NCI-H2029 treated with DMSO at 0.1 percent for 48 hours (cell line): ENCODE results near the gene BRD4.

ENCODE experiments used
- DNase-seq: peaks from one replicate; lab custom pipeline; 2025; lab: John Stamatoyannopoulos, UW

The BRD4 gene

DNA sequence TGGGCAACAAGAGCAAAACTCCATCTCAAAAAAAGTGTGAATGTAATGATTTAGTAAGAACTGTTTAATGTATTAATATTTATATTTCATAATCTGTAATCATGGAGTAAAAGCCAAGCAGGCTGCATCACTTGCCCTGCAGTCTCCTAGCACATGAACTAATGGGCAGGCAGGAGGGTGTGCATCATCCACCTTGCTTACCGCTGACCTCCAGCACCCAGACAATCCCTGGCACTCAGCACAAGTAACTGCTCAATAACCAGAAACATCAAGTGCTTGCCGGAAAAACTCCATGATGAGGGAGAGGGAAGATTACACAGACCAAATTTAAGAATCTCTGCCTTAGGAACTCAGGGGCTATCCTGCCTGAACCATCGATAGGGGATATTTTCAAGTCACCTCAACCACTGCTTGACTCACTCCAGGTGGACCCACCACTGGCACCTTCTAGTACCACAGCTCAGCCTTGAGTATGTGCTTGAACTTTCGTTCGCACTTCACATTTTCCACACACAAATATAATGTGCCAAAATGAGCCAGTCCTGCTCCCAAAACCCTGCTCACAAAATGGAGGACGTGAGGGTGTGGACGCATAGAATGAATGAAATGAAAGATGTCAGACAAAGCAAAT, 18.6 kb downstream of the BRD4 start:
- DNase-seq = no peak

DNA sequence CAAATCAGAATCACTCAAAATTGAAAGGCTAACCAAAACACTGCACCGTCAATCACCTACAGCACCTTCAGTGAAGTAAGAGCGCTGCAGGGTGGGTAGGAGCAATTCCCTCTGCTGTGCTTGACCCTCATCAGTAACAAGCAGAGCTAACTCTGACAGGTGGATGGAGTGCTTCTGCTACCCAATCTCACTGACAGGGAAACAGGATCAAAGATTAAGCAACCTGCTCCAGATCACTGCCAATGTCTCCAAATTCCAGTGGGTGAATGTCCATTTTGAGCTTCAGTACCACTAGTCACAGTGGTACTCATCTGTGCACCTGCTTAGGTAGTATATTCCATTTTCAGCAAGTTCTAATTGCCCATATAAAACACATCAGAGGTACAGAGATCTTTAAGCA, 25.2 kb downstream of the BRD4 start:
- DNase-seq = no peak

DNA sequence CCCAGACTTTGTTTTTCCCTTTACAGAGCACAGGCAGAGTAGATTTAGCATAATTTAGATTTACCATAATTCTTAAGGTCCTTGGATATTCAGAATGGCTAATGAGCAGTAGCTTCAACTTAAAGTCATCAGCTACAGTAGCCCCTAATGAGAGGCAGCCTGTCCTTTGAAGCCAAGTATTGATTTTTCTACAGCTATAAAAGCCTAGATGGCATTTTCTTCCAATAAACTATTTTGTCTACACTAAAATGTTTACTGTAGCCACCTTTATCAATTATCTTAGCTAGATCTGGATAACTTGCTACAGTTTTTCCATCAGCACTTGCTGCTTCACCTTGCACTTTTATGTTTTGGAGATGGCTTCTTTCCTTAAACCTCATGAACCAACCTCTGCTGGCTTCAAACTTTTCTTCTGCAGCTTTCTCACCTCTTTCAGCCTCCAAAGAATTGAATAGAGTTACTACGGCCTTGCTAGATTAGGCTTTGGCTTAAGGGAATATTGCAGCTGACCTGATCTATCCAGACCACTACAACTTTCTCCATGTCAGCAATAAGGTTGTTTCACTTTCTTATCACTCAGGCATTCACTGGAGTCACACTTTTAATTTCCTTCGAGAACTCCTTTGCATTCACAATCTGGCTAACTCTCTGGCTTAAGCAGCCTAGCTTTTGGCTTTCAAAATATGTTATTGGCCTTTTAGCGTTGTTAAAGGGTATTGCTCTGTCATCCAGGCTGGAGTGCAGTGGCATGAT, 26.6 kb downstream of the BRD4 start:
- DNase-seq = no peak

DNA sequence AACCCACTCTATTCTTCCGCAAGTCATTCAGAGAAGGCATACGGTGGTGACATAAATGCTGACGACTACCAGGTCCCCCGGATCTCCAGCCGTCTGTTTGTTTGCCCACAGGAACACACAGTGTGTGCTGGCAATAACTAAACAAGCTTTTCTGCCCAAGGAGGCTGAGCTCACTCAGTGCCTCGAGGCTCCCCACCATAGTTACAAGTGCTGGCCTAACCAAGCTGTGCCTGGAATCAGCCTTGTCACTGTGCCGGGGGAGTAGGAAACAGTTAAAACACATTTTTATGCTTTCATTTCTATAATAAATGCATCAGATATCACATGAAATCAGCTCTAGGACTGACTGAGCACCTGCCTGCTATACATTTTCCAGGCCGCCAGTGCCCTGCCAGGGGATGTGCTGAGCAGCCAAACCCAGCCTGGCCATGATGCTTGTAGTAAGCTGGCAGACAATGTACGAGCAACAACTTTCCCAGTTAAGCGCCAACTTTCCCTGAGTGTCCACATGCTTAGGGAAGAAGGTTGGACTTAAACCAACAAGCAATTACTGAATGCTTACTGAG, 28.1 kb downstream of the BRD4 start:
- DNase-seq = no peak

DNA sequence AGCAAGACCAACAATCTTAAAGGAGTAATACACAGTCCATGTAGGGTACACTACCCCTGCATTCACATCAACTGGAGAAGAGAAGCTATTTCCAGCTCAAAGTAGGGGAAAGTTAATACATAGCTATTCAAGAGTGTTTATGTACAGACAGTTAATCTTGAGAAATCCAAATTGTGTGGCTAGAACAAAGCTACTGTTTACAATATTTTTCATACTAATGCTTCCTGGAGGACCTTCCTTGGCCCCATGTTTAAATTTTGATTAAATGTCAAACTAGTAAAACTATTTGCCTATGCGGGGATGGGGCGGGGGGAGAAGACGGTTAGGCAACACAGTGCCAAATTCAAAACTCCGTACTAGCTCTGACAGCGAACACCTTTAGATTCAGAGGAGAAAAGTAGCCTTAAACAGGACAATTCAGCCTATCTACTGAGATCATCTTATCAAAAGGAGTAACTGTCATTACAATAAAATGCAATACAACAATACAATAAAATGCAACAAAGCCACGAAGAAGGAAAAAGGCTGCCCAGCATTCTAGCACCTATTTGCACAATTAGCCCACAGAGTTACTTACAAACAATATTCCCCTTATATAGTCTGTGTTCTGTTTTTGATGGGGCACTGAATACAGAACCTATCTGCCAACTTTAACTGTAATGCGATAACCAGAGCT, 29.1 kb downstream of the BRD4 start:
- no peak for DNase-seq

DNA sequence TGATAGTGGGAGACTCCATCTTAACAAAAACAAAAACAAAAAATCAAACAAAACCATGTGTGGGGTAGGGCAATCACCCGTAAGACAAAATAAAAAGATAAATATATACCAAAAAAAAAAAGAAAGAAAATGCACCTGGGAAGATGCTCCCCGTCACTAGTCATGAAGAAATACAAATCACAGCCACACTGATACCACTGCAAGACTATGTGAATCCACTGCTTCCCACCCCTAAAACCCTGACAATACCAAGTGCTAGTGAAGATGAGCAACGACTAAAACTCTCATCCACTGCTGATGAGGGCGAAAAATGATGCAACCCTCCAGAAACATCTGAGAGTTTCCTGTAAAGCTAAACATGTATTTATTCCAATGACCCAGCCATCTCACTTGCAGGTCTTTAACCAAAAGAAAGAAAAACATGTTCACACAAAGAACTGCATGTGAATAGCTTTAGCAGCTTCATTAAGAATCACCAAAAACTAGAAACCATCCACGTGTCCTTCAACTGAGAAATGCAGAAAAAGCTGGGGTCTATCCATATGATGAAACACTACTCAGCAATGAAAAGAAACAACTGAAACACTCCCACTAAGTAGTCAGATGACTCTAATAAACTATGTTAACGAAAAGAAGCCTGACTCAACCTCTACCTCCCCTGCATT, 31.7 kb downstream of the BRD4 start:
- no peak for DNase-seq

DNA sequence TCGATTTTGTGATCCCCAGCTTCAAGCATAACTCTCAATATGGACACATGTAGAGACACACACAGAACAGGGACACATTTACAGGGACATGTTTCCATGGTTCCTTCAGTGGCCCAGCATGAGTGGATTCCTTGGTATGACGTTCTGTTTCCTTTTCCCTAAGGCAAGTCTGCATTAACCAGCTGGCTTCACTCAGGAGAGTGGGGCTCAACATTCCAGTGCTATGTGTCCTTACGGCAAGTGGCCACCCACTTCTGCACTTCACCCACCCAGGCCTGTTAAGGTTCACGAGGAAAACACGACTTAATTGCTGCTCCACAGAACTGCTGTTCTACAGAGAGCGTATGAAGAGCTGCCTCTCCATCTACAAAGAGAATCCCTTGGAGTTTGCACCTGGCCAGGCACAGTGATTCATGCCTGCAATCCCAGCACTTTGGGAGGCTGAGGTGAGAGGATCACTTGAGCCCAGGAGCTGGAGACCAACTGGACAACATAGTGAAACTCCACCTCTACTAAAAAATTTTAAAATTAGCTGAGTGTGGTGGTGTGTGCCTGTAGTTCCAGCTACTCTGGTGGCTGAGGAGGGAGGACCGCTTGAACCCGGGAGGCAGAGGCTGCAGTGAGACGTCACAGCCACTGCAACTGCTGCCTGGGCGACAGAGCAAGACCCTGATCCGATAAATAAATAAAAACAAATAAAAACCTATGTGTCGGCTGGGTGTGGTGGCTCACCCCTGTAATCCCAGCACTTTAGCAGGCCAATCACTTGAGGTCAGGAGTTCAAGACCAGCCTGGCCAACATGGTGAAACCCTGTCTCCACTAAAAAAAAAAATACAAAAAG, 32.5 kb downstream of the BRD4 start:
- DNase-seq = no peak

DNA sequence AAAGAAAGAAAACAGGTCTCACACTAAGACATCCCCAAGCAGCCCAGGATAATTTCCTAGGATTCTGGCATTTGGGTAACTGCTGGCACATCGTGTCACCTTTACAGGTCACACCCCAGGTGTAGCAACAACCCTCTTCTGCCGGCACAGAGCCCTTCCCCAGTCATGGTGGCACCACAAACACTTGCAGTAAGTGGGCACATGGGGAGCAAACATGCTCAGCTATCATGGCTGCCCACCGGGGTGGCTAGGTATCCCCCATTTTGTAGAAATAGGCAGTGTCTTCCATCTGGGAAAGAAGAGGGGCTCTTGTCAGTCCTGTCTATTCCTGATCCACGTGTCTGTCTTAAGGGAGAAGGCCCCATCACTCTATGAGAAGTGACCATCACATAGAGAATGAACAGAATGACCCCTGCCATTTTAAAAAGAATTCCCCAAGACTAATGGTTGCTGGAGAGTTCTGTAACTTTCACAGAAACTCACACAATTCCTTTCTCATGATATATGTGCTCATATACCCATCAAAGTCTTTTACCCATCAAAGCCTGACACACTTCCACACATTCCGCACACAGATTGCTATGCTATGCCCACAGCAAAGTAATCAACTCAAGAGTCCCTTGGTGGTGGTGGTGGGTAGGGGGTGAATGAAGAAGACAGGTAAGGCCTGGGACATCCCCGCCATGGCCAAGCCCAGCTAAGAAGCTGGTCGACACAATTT, 33.3 kb downstream of the BRD4 start:
- DNase-seq = no peak

DNA sequence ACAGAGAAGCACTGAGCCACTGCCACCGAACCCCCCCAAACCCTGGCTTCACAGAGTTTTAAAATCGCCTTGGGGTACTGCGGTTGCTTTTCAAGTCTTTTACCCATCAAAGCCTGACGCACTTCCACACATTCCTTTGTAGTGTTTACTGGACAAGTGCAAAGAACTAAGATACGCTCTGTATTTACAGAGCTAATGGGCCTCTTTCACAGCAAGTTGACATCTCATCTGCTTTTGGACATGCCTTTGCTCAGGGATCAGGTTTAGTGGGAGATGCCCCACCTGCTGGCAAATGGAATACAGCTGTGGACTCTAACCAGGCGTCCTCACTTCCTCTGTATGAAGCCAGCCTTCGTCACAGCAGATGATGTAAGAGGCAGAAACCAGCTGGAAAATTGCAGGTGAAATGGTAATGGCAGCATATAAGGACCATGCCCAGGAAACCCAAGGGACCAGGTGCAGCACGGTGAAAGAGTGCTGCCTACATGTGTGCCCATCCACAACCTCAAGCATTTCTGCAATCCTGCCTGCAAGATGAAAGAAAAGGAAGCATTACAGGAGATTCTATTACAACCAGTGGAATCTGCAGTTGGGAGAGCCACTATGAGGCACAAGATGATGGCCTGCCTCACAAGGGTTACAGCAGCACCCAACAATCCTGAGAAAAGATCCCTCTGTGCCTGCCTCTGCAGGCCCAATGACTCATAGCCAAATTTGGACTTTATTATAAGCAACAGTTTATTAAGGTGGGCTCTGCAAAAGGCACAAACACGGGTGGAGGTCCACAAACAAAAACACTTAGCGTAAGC, 34.7 kb downstream of the BRD4 start:
- DNase-seq = peak; percentile 75

DNA sequence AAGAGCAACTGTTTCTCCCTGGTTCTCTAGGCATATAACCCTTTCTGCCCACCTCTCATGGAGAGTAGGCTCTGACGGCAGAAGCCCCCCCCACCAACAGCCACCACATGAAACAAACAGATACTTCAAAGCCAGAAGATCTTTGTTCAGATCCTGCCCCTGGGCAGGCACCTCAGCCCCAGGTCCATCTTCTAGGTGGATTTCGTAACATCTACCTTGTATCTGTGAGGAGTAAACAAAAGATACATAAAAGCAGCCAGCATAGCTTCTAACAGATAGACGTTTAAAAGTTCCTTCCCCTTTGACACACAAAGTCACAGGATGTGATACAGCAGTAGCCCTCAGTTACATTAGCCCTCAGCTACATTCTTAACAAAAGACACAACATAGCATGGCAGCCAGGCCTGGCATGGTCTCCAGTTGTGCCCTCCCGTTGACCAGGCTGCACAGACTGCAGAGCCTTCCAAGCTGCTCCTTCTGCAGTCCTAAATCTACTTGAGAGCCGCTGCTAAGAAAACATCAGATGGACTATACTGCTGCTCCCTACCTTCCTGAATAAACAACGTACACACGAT, 35.4 kb downstream of the BRD4 start:
- DNase-seq = no peak

DNA sequence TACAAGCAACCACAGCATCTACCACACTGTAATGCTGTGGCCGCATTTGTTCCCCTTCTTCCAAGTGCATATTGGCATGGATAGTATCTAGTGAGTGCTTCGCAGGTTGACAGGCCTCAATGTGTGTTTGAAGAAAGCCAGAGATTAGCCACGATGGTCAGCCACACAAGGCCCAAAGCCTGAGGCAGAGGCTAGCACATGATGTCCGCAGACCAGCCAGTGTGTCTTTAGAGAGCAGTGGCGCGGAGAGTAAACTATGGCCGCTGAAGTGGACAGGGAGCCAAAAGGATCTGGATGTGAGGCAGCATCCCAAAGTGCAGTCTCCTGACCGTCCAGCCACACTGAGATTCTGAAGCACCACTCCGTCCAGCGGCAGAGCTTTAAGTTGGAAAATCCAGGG, 36.0 kb downstream of the BRD4 start:
- no peak for DNase-seq

DNA sequence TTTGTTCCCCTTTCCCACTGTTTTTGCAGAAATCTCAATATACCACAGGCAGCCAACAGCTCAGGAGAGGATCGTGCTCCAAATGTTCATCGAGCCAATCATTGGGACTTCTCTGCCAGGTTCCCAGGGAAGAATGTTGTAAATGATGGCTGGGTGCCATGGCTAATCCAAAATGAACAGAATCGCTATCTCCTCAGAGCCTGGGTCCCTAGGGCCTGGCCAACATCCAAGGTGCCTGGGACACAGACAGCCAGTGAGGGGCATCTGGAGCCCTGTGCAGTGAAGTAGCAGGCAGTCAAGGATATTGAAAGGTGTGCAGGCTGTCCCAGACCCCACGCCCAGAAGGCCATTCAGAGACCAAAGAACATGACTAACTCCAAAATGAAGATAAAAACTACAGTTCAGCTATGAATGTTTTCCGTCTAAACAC, 37.8 kb downstream of the BRD4 start:
- DNase-seq = no peak

DNA sequence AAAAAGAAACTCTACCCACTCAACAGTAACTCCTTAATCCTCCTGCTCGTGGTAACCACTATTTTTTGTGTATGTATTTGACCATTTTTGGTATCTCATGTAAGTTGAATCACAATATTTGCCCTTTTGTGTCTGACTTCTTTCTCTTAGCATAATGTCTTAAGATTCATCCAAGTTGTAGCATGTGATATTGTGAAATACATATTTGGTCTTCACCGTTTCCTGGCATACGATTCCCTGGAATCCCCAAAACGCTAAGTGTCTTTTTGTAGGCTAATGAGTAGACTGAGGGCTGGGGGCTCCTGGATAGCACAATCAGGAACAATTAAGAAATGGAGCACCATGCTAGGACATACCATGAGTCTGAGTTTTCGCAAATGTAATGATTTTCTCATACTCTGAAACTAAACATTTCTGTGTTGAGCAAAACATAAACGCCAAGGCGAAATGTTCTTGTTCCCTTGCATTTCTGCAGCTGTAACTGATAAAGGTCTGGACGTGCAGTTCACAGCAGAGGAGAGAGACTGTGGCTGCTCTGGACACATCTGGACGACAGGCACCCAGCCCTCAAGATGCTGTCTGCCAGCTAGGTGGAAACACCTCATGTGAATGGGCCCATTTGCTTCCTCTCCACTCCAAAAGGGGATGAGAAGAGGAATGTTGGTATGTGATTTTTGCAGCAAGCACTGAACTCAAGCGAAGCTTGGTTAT, 38.4 kb downstream of the BRD4 start:
- DNase-seq = no peak

DNA sequence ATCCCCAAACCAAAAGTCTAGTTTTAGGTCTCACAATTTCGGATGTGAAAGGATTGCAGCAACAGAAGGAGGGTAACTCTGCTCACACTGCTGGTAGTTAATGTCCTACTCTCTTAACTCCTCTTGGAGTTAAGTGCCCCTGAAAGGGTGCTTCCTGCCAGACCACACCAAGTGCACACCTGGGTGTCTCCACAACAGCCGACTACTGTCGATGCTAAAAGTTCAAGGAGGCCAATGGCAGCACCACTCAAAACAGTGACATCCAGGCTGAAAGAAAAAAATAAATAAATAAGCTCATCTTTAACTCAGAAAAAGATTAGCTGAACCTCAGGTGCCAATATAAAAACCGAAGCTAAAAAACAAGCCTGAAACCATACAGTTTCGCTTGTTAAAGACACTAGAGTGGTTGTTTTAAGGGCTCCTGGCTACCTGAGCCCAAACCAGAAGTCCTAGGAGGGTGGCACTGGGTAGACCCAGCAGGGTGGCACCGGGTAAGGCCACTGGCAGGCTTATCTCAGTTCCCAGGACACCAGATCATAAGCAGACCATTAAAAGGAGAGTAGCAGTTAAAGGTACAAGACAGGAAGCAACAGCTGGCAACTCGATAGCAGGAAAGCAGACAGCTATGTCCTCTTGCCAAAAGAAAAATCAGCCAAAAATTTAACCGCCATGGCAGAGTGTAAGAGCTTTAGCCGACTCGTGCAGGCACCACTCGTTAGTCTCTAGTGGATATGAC, 39.3 kb downstream of the BRD4 start:
- peak; percentile 65 for DNase-seq

DNA sequence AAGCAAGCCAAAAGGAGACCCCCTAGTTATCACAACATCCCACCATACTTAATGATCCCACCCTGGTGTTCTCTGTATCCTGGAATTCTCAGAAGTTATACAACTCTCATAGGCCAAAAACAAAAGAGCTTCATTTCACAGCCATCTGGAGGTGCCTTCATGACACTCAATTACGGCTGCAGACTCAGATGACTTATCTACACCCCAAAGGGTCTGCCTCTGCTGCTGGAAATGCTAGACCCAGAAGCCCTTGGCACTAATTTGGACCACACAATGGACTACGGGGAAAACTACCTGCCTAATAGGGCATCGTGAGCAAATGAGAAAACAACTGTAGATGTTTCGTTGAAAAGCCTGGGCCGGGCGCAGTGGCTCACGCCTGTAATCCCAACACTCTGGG, 40.2 kb downstream of the BRD4 start:
- no peak for DNase-seq

DNA sequence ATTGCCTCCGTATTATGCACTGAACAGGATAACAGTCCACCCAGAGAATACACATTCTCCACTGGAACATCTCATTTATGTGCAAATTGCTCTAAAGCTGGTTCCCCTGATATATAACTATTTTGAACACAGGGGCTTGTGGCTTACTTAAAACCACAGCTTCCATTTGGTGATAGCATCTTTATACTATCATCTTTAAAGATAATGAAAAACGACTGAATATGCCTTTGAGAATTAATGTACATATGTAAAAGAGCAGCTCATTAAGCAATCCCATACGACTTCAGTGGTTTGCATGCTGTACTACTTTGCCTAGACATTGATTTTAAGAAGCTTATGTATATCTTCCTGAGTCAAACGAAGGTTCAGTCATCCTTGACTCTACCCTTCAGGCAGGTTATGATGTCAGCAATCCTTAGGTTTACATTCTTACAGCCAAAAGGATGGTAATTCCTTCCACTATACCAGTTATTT, 40.8 kb downstream of the BRD4 start:
- no peak for DNase-seq

DNA sequence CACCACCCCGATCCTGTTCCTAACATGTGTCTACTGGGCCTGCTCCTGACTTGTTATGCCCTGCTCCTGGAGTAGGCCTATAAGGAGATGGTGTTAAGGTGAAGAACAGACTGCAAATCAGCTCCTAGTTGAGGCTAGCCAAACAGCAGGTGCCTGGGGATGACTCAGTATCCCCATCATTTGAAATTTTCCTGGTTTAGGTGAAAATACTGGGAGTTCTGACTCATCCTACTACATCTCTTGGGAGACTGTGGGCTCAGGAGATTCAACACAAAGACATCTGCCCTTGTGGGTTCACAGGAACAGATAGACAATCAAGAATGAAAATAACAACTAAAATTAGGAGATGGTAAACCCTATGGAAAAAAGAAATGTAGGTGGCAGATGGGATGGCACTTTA, 41.2 kb downstream of the BRD4 start:
- DNase-seq = no peak

DNA sequence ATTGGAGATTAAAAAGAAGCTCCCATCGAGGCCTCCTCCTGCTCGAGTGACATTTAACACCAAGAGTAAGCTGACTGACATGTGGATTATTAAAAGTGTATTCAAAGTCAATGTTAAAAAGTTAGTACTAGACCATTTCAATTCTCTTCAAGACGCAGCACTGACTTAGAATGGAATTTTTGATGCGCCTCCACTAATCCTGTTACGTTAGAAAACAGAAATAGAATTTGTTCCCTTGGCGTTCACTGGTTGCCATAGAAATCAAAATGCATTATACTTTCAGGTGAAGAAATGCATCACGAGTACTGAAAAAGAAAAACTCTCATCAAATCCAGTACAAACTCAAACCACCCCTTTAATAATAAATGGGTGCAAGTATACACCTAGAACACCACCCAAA, 42.2 kb downstream of the BRD4 start:
- DNase-seq = no peak
